NCI-H526 treated with DMSO at 0.1 percent for 48 hours (cell line): Measurements from ENCODE around the gene FOXP3.
A peak's percentile ranks its signal among the peaks of the same experiment; 100 is the strongest.

ENCODE experiments used
- DNase-seq: peaks from one replicate; lab custom pipeline; 2025; lab: John Stamatoyannopoulos, UW

FOXP3 gene

GRCh38 chrX:49273181-49273727 is 8.7 kb upstream of the FOXP3 start:
- no peak for DNase-seq

- no peak for DNase-seq
Measured at GRCh38 chrX:49272421-49272820, 7.9 kb upstream of the FOXP3 start.

- no peak for DNase-seq
Measured at GRCh38 chrX:49271341-49271740, 6.8 kb upstream of the FOXP3 start.

DNA sequence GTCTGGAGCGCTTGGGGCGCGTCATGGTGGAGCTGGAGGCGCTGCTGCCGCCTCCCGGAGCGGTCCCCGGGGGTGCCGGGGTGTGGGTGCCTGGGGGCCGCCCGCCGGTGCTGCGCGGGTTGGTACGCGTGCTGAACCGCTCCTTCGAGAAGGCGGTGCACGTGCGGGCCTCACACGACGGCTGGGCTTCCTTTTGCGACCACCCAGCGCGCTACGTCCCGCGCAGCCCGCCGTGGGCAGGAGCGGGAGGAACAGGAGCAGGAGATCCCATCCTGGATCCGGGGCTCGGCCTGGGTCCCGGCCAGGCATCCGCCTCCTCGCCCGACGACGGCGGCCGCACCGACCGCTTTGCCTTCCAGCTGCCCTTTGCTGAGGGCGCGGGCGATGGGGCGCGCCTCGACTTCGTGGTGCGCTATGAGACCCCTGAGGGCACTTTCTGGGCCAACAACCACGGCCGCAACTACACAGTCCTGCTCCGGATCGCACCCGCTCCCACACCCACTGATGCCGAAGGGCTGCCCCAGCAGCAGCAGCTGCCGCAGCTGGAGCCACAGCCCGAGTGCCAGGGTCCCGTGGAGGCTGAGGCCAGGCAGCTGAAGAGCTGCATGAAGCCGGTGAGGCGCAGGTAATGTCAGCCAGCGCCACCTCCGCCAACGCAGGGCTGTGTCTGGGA is 5.9 kb upstream of the FOXP3 start:
- no peak for DNase-seq

- no peak for DNase-seq
Measured at GRCh38 chrX:49269767-49270248, 5.3 kb upstream of the FOXP3 start, which contains the start of gene PPP1R3F. Gene PPP1R3F, plus strand, starts transcription at chrX:49269793. Its CDS starts 77 bp downstream, at chrX:49269870.

DNA sequence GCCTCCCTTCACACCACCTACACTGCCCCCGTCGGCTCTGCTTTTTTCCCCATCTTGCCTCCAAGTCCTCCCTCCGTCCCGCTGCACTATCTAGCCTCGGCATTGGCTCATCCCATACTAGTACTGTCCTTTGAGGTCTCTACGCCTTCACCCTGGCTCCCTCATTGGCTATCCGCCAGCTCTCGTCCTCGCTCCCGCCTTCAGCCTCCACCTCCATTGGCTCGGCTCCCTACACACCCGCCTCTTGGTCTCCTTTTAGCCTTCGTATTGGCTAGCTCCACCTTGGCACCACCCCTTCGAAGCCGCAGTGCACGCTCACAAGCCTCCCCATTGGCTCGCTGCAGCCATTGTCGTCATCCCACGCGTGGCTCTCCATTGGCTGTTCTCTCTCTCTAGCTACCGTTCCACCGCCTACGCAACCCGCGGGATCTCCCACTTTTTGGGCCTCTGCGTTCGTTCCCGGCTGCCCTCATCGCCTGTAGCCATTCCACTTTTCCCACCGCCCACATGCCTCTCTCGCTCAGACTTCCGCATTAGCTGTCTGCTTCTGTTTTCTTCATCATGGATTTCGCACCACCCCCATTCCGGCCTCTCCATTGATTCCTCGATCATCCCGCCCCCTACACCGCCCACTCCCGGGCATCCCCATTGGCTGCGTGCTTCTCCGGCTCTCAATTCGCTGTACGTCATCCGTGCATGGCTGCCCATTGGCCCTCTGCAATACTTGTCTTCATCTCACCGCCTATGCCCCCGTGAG is 4.7 kb upstream of the FOXP3 start:
- peak; percentile 97 for DNase-seq

GRCh38 chrX:49268702-49269009 is 4.1 kb upstream of the FOXP3 start:
- no peak for DNase-seq

GRCh38 chrX:49266523-49267445 is 2.3 kb upstream of the FOXP3 start:
- DNase-seq: no peak

DNA sequence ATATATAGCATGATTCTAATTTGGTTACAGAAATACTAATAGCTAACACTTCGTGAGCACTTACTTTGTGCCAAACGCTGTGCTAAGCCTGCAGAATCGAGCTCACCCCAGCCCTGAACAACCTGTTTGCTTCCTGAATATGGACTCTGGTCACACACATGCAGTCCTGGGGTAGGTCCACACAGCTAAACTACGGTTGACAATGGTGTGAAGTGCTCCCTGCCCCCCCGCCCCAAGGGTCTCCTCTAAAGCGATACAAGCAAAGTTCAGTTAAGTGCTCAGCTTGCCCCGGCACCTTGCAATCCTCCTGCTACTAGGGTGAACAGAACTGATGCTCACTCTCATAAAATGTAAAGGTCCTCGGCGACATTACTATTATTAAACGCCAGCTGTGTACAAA is 879 bp downstream of the FOXP3 start:
- DNase-seq: no peak

DNA sequence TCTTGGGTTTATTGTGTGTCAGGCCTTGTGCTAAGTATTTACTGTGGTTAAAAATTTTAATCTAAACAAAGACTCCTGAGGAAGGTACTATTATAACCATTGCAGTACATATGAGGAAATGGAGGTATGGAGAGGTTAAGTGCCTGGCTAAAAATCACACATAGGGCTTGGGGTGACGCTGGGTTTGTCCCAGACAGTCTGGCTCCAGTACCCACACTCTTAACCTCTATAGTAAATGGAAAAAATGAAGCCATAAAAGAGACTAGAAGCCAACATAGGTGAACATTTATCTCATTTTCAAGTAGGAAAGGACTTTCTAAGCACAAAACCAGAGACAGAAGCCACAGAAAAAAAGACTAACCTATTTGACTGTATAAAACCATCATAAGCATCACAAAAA is 1.9 kb downstream of the FOXP3 start:
- no peak for DNase-seq

- DNase-seq: no peak
Measured at GRCh38 chrX:49260221-49260985, 4.1 kb downstream of the FOXP3 start.

- DNase-seq: no peak
Measured at GRCh38 chrX:49258749-49259124, 5.8 kb downstream of the FOXP3 start.

DNA sequence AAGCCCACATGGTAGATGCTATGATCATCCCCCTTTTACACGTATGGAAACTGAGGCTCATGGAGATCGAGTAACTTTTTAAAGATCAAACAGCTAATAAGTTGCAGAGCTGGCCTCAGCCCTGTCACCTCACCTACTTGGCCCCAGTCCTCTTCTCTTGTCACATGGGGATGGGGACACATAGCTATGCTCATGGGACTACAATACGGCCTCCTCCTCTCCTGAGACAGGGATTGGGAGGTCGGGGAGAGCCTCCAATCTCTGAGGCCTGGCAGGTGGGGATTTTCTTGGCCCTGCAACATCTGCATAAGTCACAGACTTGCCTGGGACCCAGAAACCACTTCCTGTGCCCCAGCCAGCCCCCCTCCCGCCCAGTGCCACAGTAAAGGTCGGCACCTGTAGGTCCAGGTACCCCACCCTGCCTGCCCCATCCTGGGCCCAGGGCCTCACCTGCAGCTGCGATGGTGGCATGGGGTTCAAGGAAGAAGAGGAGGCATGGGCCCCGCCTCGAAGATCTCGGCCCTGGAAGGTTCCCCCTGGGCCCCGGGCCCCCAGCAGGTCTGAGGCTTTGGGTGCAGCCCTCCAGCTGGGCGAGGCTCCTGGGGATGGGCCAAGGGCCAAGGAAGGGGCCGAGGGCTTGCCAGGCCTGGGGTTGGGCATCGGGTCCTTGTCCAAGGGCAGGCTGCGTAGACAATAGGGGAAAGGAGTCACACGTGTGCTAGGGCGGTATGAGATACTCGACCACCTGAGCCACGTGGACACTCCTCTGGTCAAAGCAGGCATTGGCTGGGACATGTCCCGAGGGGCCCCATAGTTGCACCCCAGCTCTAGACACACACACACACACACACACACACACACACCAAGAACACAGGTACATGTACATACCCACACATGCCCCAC is 6.4 kb downstream of the FOXP3 start:
- DNase-seq: no peak

DNA sequence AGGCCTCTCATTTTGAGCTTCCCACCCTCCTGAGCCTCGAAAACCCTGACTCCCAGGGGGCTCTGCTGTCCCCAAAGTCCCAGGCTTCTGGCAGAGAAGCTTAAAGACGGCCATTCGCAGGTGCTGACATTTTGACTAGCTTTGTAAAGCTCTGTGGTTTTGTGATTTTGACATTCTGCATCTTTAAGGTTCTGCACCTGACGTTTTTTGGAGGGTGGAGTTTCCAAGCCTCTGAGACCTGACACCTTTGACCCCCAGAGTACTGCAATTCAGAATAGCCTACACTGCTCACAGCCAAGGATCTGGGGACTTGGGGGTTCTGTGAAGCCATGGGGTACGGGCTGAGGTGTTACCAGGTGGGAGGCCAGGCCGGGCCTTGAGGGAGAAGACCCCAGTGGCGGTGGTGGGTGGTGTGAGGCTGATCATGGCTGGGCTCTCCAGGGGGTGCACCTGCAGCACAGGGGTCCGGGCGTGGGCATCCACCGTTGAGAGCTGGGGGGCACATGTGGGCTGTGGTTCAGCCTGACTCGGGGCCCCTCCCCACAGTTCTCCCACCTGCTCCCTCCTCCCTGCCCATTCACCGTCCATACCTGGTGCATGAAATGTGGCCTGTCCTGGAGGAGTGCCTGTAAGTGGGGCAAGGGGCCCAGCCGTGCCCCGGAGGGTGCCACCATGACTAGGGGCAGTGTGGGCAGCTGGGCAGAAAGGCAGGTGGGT is 7.3 kb downstream of the FOXP3 start:
- DNase-seq: no peak

GRCh38 chrX:49256268-49256995 is 8.1 kb downstream of the FOXP3 start:
- no peak for DNase-seq

- DNase-seq: no peak
Measured at GRCh38 chrX:49254639-49255038, 9.9 kb downstream of the FOXP3 start.

GRCh38 chrX:49251325-49251724 is 13.2 kb downstream of the FOXP3 start:
- DNase-seq: no peak

DNA sequence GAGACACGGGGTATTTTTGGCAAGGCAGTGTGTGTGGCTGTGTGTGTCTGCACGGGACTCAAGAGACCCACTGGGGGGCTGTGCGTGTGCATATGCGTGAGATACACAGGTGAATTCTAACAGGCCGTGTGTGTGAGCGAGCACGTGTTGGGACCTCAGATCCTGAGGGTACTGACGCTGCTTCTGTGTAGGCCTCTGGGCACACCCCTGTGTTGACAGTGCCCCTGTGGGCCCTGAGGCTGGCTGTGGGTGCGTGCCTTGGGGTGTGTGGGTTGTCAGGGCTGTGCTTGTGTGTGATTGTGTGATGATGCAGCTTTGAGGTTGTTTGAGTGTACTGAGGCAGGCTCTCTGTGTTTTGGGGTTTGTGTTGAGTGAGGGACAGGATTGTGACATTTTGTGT is 13.9 kb downstream of the FOXP3 start:
- DNase-seq: no peak

DNA sequence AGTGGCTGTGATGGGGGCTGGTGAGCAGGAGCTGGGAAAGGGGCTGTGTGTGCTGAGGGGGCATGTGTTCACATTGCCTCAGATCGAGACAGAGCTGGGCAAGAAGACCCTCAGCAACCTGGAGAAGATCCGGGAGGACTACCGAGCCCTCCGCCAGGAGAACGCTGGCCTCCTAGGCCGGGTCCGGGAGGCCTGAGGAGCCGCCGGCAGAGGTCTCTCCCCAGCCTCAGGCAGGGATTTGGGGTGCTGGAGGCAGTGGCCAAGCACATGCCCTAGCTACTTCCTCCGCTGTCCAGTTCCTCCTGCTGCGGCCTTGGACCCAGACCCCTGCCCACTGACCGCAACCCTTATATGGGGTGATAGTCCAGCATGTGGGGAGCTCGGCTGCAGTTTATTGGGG is 14.4 kb downstream of the FOXP3 start:
- no peak for DNase-seq
